Measurements from ENCODE around the gene GSG1L.
A peak's percentile ranks its signal among the peaks of the same experiment; 100 is the strongest.

The GSG1L gene

GRCh38 chr16:27802664-27803439 is 260.7 kb downstream of the GSG1L start:
- Mint-ChIP-seq H3K4me1 (peaks cover 6% of the 10 kb centered on the region), H3K27ac (no peak overlapping the region), H3K9me3 (no peaks in the 10 kb centered on the region), H3K36me3 (no peaks in the 10 kb centered on the region), H3K4me3 (no peak overlapping the region)
- ATAC-seq (no peak), DNase-seq (ENCODE audit: low spot score in 2 of 2) (no peak)

GRCh38 chr16:27801289-27801945 is 262.1 kb downstream of the GSG1L start:
- no peak for DNase-seq (ENCODE audit: low spot score in 2 of 2)
- H3K4me1 Mint-ChIP-seq = peaks cover 6% of the 10 kb centered on the region
- no peaks in the 10 kb centered on the region for H3K36me3 Mint-ChIP-seq
- no peak overlapping the region for H3K4me3 Mint-ChIP-seq
- no peak for ATAC-seq
- H3K27ac Mint-ChIP-seq = no peak overlapping the region
- no peaks in the 10 kb centered on the region for H3K9me3 Mint-ChIP-seq

GRCh38 chr16:27800817-27801216 is 262.7 kb downstream of the GSG1L start:
- ATAC-seq (no peak), DNase-seq (ENCODE audit: low spot score in 2 of 2) (no peak)
- H3K27ac Mint-ChIP-seq = no peak overlapping the region
- H3K4me3 Mint-ChIP-seq = no peak overlapping the region
- H3K36me3 Mint-ChIP-seq = no peaks in the 10 kb centered on the region
- no peaks in the 10 kb centered on the region for H3K9me3 Mint-ChIP-seq
- H3K4me1 Mint-ChIP-seq = peaks cover 6% of the 10 kb centered on the region

- peaks cover 6% of the 10 kb centered on the region for H3K4me1 Mint-ChIP-seq
- H3K4me3 Mint-ChIP-seq = no peak overlapping the region
- H3K27ac Mint-ChIP-seq = no peak overlapping the region
These were observed 263.6 kb downstream of the GSG1L start for GRCh38 chr16:27799896-27800295.

GRCh38 chr16:27798241-27798640 is 265.3 kb downstream of the GSG1L start:
- H3K36me3 Mint-ChIP-seq = no peaks in the 10 kb centered on the region
- ATAC-seq = no peak
- no peak overlapping the region for H3K27ac Mint-ChIP-seq
- no peaks in the 10 kb centered on the region for H3K4me1 Mint-ChIP-seq
- DNase-seq (ENCODE audit: low spot score in 2 of 2) = no peak
- no peak overlapping the region for H3K4me3 Mint-ChIP-seq
- no peaks in the 10 kb centered on the region for H3K9me3 Mint-ChIP-seq

More at GRCh38 chr16:27799896-27800295, 263.6 kb downstream of the GSG1L start:
- ATAC-seq (no peak), DNase-seq (ENCODE audit: low spot score in 2 of 2) (no peak)
- Mint-ChIP-seq H3K9me3 (no peaks in the 10 kb centered on the region), H3K36me3 (no peaks in the 10 kb centered on the region)

GRCh38 chr16:27795992-27796614 is 267.4 kb downstream of the GSG1L start:
- H3K36me3 Mint-ChIP-seq = no peaks in the 10 kb centered on the region
- no peaks in the 10 kb centered on the region for H3K9me3 Mint-ChIP-seq
- H3K27ac Mint-ChIP-seq = no peak overlapping the region
- no peak overlapping the region for H3K4me3 Mint-ChIP-seq
- DNase-seq (ENCODE audit: low spot score in 2 of 2) (peak in 1 of 2 donors; percentile 54), ATAC-seq (no peak)
- H3K4me1 Mint-ChIP-seq = no peaks in the 10 kb centered on the region

- Mint-ChIP-seq H3K9me3 (no peaks in the 10 kb centered on the region), H3K36me3 (no peaks in the 10 kb centered on the region), H3K4me3 (no peak overlapping the region), H3K27ac (no peak overlapping the region), H3K4me1 (no peaks in the 10 kb centered on the region)
- no peak for DNase-seq (ENCODE audit: low spot score in 2 of 2)
- no peak for ATAC-seq
These were observed 270.3 kb downstream of the GSG1L start for GRCh38 chr16:27793249-27793622.

GRCh38 chr16:27792486-27793248 is 270.8 kb downstream of the GSG1L start:
- Mint-ChIP-seq H3K4me3 (no peak overlapping the region), H3K4me1 (no peaks in the 10 kb centered on the region)
- no peak for ATAC-seq

GRCh38 chr16:27791404-27791719 is 272.2 kb downstream of the GSG1L start:
- H3K4me3 Mint-ChIP-seq = no peak overlapping the region
- no peaks in the 10 kb centered on the region for H3K36me3 Mint-ChIP-seq
- ATAC-seq = no peak
- H3K9me3 Mint-ChIP-seq = no peaks in the 10 kb centered on the region
- H3K27ac Mint-ChIP-seq = no peak overlapping the region
- DNase-seq (ENCODE audit: low spot score in 2 of 2) = no peak
- H3K4me1 Mint-ChIP-seq = no peaks in the 10 kb centered on the region

More at GRCh38 chr16:27792486-27793248, 270.8 kb downstream of the GSG1L start:
- Mint-ChIP-seq H3K9me3 (no peaks in the 10 kb centered on the region), H3K36me3 (no peaks in the 10 kb centered on the region), H3K27ac (no peak overlapping the region)
- DNase-seq (ENCODE audit: low spot score in 2 of 2) = no peak

GRCh38 chr16:27790546-27791403 is 272.7 kb downstream of the GSG1L start:
- H3K4me1 Mint-ChIP-seq = no peaks in the 10 kb centered on the region

GRCh38 chr16:27789595-27790241 is 273.8 kb downstream of the GSG1L start:
- no peak overlapping the region for H3K27ac Mint-ChIP-seq
- H3K36me3 Mint-ChIP-seq = no peaks in the 10 kb centered on the region
- no peak for ATAC-seq
- DNase-seq (ENCODE audit: low spot score in 2 of 2) = no peak
- H3K4me3 Mint-ChIP-seq = no peak overlapping the region
- no peaks in the 10 kb centered on the region for H3K9me3 Mint-ChIP-seq
- no peaks in the 10 kb centered on the region for H3K4me1 Mint-ChIP-seq

More at GRCh38 chr16:27790546-27791403, 272.7 kb downstream of the GSG1L start:
- peak; percentile 14 for ATAC-seq
- no peak for DNase-seq (ENCODE audit: low spot score in 2 of 2)
- H3K4me3 Mint-ChIP-seq = no peak overlapping the region
- H3K27ac Mint-ChIP-seq = no peak overlapping the region
- H3K9me3 Mint-ChIP-seq = no peaks in the 10 kb centered on the region
- no peaks in the 10 kb centered on the region for H3K36me3 Mint-ChIP-seq

GRCh38 chr16:27789150-27789549 is 274.4 kb downstream of the GSG1L start:
- H3K27ac Mint-ChIP-seq = no peak overlapping the region
- H3K9me3 Mint-ChIP-seq = no peaks in the 10 kb centered on the region
- no peaks in the 10 kb centered on the region for H3K4me1 Mint-ChIP-seq
- no peak for ATAC-seq
- no peaks in the 10 kb centered on the region for H3K36me3 Mint-ChIP-seq
- H3K4me3 Mint-ChIP-seq = no peak overlapping the region
- no peak for DNase-seq (ENCODE audit: low spot score in 2 of 2)

GRCh38 chr16:27787665-27788064 is 275.8 kb downstream of the GSG1L start:
- DNase-seq (ENCODE audit: low spot score in 2 of 2) (no peak), ATAC-seq (no peak)
- H3K27ac Mint-ChIP-seq = no peak overlapping the region
- H3K36me3 Mint-ChIP-seq = no peaks in the 10 kb centered on the region
- no peaks in the 10 kb centered on the region for H3K4me1 Mint-ChIP-seq
- no peak overlapping the region for H3K4me3 Mint-ChIP-seq
- H3K9me3 Mint-ChIP-seq = no peaks in the 10 kb centered on the region

- DNase-seq (ENCODE audit: low spot score in 2 of 2) = no peak
- ATAC-seq = no peak
- Mint-ChIP-seq H3K4me1 (no peaks in the 10 kb centered on the region), H3K27ac (no peak overlapping the region), H3K4me3 (no peak overlapping the region), H3K9me3 (no peaks in the 10 kb centered on the region), H3K36me3 (no peaks in the 10 kb centered on the region)
These were observed 276.4 kb downstream of the GSG1L start for GRCh38 chr16:27786923-27787625.

Measured in stimulated activated effector memory CD8-positive, alpha-beta T cell treated with anti-CD3 and anti-CD28 coated beads, Interleukin-12 subunit alpha, Interleukin-12 subunit beta, amount 100 ng/mL, for 72 hours (primary cell).